HepG2 (cell line): ENCODE measurements around the gene SMIM14. TPM values are rescaled to one million over a fixed set of nuclear protein-coding genes. Genes with fewer than 3 reads are reported as not detected.

Source experiments
- MLXIP ChIP-seq: sonication (generic); formaldehyde crosslinking; IDR thresholded peaks from 2 replicates; pipeline ENCODE4 v1.9.0; 2021; ENCODE audit warnings: missing genetic modification reagents, borderline replicate concordance
- ZNF792 ChIP-seq: IDR thresholded peaks from 2 replicates; pipeline ENCODE4 v1.6.1; 2016
- polyA plus RNA-seq, 8 experiments: library from polyadenylated mRNA; depleted of rRNA in 3 of 8; stranded (reverse) in 7 of 8; unstranded in 1 of 8; fragments of >200 nt; fragmentation: Illumina TruSeq in 4 of 8; extraction: Trizol in 4 of 8; gene quantifications; 2 replicates each; pipeline versions ENCODE4 v1.2.1 to v1.2.3, GENCODE V29; 2011 to 2016; ENCODE audit warnings: low read depth in 4 of 8, missing spikeins in 1 of 8, mixed read lengths in 1 of 8; ENCODE audit not compliant: insufficient read depth in 1 of 8
- total RNA-seq, 5 experiments: library from RNA; depleted of rRNA; stranded (reverse); fragments of >200 nt; fragmentation: Illumina TruSeq; extraction: Trizol; gene quantifications; 2 replicates each; pipeline ENCODE4 v1.2.3, GENCODE V29; 2016; ENCODE audit warnings: low read depth in 1 of 5
- TF ChIP-seq, protein P1 (sequence below): IDR thresholded peaks from 2 replicates; pipeline ENCODE4 v1.6.1; 2012; ENCODE audit warnings: low read depth, low read length, improper control_type of control experiment
- TF ChIP-seq, protein P2 (sequence below), 2 experiments: sonication (generic) in 1 of 2; formaldehyde crosslinking in 1 of 2; IDR thresholded peaks; 2 replicates each; pipeline versions ENCODE4 v1.4.0 to v1.6.1; 2018 to 2020; ENCODE audit warnings: missing genetic modification reagents in 2 of 2, borderline replicate concordance in 1 of 2, low read depth in 1 of 2, mild to moderate bottlenecking in 1 of 2, missing biosample characterization in 1 of 2

Gene SMIM14
- total and polyA plus RNA-seq, 2 of the 13 experiments (the other 11 are each of a cell fraction or from before 2014, with no cell fraction given): 16.3 to 28.1 TPM

DNA sequence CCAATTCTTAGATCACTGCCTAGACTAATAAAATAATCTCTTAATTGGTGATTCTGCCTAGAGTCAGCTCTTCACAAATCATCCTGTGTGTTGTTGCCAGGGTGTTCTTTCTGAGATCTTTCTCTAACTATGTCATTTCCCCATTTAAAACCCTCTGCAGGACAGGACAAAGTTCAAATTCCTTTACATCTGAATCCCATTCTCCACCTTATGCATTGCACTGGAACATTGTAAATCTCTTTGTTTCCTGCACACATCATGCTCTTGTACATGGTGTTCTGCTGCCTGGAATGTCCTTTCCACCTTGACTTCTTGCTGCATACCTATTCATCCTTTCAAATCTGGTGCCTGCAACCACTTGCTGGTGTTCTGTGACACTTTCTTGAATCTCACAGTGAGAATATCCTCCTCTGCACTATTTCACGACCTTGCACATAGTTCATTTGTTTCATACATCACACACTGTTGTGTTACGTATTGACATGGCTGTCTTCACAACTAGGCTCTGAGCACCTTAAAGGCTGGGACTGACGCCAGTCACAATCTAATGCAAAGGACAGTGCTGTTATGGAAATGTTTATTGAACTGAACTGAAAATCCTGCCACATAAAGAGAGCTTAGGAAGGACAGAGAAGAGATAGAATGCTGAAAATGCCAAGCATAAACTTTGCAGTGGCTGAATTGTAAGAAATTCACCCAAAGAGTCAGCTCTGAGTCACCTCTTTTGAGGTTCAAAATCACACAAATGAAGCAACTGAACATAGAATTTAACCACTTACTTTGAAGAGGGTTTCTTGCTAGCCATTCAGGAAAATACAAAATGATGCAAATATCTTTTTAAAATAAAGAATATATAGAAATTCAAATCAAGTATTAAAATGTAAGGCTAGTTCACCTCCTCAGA is 26.4 kb upstream of the SMIM14 start (continued):
- no peak for TF ChIP-seq MLXIP (CRISPR knock-in tag)
- TF ChIP-seq, protein P1, sequence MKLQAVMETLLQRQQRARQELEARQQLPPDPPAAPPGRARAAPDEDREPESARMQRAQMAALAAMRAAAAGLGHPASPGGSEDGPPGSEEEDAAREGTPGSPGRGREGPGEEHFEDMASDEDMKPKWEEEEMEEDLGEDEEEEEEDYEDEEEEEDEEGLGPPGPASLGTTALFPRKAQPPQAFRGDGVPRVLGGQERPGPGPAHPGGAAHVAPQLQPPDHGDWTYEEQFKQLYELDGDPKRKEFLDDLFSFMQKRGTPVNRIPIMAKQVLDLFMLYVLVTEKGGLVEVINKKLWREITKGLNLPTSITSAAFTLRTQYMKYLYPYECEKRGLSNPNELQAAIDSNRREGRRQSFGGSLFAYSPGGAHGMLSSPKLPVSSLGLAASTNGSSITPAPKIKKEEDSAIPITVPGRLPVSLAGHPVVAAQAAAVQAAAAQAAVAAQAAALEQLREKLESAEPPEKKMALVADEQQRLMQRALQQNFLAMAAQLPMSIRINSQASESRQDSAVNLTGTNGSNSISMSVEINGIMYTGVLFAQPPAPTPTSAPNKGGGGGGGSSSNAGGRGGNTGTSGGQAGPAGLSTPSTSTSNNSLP: peak; percentile 42; the same call in 1 of the 2 replicates
- TF ChIP-seq ZNF792 (CRISPR knock-in tag): 0 out of 2 replicates have a peak, but pooled peaks have one; percentile 42
- TF ChIP-seq, protein P2, sequence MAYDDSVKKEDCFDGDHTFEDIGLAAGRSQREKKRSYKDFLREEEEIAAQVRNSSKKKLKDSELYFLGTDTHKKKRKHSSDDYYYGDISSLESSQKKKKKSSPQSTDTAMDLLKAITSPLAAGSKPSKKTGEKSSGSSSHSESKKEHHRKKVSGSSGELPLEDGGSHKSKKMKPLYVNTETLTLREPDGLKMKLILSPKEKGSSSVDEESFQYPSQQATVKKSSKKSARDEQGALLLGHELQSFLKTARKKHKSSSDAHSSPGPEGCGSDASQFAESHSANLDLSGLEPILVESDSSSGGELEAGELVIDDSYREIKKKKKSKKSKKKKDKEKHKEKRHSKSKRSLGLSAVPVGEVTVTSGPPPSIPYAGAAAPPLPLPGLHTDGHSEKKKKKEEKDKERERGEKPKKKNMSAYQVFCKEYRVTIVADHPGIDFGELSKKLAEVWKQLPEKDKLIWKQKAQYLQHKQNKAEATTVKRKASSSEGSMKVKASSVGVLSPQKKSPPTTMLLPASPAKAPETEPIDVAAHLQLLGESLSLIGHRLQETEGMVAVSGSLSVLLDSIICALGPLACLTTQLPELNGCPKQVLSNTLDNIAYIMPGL (CRISPR knock-in tag; IDR thresholded peaks at IDR 0.05; ENCODE audit: borderline replicate concordance in 1 of 2, low read depth in 1 of 2): peak in 1 of 2 experiments; percentile 19; a peak in 1 of 4 replicates
- TF ChIP-seq, all 625 proteins: peak for 44
